Nephron progenitor cell (in vitro differentiated cells): Measurements from ENCODE around the gene MED15.

ENCODE experiments used
- DNase-seq: peaks from one replicate; pipeline ENCODE4 v3.0.0; 2021
- H3K27ac Mint-ChIP-seq: 2 replicates; pipeline ENCODE4 v1.8.0; 2021; ENCODE audit warnings: mild to moderate bottlenecking, moderate library complexity, mixed read lengths
- H3K27me3 Mint-ChIP-seq: 2 replicates; pipeline ENCODE4 v1.8.0; 2021; ENCODE audit warnings: mild to moderate bottlenecking, low read depth, mixed read lengths; ENCODE audit not compliant: poor library complexity
- H3K36me3 Mint-ChIP-seq: 2 replicates; pipeline ENCODE4 v1.8.0; 2021; ENCODE audit warnings: low read depth, mixed read lengths
- H3K4me1 Mint-ChIP-seq: 2 replicates; pipeline ENCODE4 v1.8.0; 2021; ENCODE audit warnings: mixed read lengths
- H3K4me3 Mint-ChIP-seq: 2 replicates; pipeline ENCODE4 v1.8.0; 2021; ENCODE audit warnings: mild to moderate bottlenecking, moderate library complexity, mixed read lengths
- H3K9me3 Mint-ChIP-seq: 2 replicates; pipeline ENCODE4 v1.8.0; 2021; ENCODE audit warnings: mild to moderate bottlenecking, moderate library complexity, mixed read lengths
- CTCF ChIP-seq: fragments of 200-600 bp; sonication (generic); IDR thresholded peaks from 2 replicates; pipeline ENCODE4 v1.5.0; 2021; ENCODE audit warnings: antibody characterized with exemption

MED15 gene

GRCh38 chr22:20551805-20552442 is 44.5 kb downstream of the MED15 start:
- H3K36me3 Mint-ChIP-seq = peaks cover 20% of the 10 kb centered on the region
- peak overlapping the region; percentile 28 for H3K4me3 Mint-ChIP-seq
- no peaks in the 10 kb centered on the region for H3K9me3 Mint-ChIP-seq
- H3K4me1 Mint-ChIP-seq = peaks cover 42% of the 10 kb centered on the region
- no peak for TF ChIP-seq CTCF
- DNase-seq = no peak
- H3K27me3 Mint-ChIP-seq = no peaks in the 10 kb centered on the region
- H3K27ac Mint-ChIP-seq = peak overlapping the region; percentile 95

- Mint-ChIP-seq H3K27ac (peak overlapping the region; percentile 95), H3K27me3 (peaks cover 4% of the 10 kb centered on the region), H3K4me3 (no peak overlapping the region), H3K36me3 (peaks cover 28% of the 10 kb centered on the region), H3K9me3 (no peaks in the 10 kb centered on the region), H3K4me1 (peaks cover 47% of the 10 kb centered on the region)
- DNase-seq = no peak
- TF ChIP-seq CTCF = no peak
These were observed 45.3 kb downstream of the MED15 start for GRCh38 chr22:20552443-20553401.

- no peak overlapping the region for H3K27ac Mint-ChIP-seq
- no peak for TF ChIP-seq CTCF
- H3K36me3 Mint-ChIP-seq = peaks cover 42% of the 10 kb centered on the region
- H3K9me3 Mint-ChIP-seq = peaks cover 12% of the 10 kb centered on the region
- H3K27me3 Mint-ChIP-seq = peaks cover 4% of the 10 kb centered on the region
- no peak for DNase-seq
- peaks cover 38% of the 10 kb centered on the region for H3K4me1 Mint-ChIP-seq
- no peak overlapping the region for H3K4me3 Mint-ChIP-seq
These were observed 46.7 kb downstream of the MED15 start for GRCh38 chr22:20553947-20554741.

GRCh38 chr22:20554824-20555223 is 47.4 kb downstream of the MED15 start:
- Mint-ChIP-seq H3K27ac (no peak overlapping the region), H3K9me3 (peaks cover 19% of the 10 kb centered on the region), H3K4me1 (peaks cover 31% of the 10 kb centered on the region), H3K27me3 (peaks cover 4% of the 10 kb centered on the region), H3K4me3 (no peak overlapping the region), H3K36me3 (peaks cover 49% of the 10 kb centered on the region)
- no peak for DNase-seq
- TF ChIP-seq CTCF = no peak

GRCh38 chr22:20558534-20558933 is 51.1 kb downstream of the MED15 start:
- H3K9me3 Mint-ChIP-seq = peaks cover 24% of the 10 kb centered on the region
- H3K4me3 Mint-ChIP-seq = no peak overlapping the region
- H3K36me3 Mint-ChIP-seq = peaks cover 74% of the 10 kb centered on the region
- peaks cover 4% of the 10 kb centered on the region for H3K27me3 Mint-ChIP-seq
- no peak overlapping the region for H3K27ac Mint-ChIP-seq
- DNase-seq = no peak
- TF ChIP-seq CTCF = no peak
- peaks cover 5% of the 10 kb centered on the region for H3K4me1 Mint-ChIP-seq
